ENCODE measurements around the gene IFT81.

IFT81 gene

GRCh38 chr12:110134691-110135411 lies 10.7 kb downstream of the IFT81 start:
- Histone ChIP-seq H3K9ac (ENCODE audit: low read length) (no peak overlapping the region), H4K20me1 (ENCODE audit: low read depth, low read length) (no peaks in the 10 kb centered on the region), H3K4me2 (ENCODE audit: low read depth, low read length, poor library complexity, severe bottlenecking) (no peak overlapping the region), H3K79me2 (ENCODE audit: insufficient read depth, low read length) (no peaks in the 10 kb centered on the region), H3K27me3 (ENCODE audit: low read length) (no peaks in the 10 kb centered on the region), H3K9me3 (ENCODE audit: insufficient read depth, low read length) (no peaks in the 10 kb centered on the region), H3K9me2 (replicated peaks; ENCODE audit: insufficient read depth, low read length) (no peaks in the 10 kb centered on the region), H2AFZ (ENCODE audit: low read depth, low read length, severe bottlenecking) (no peak overlapping the region), H3K27ac (ENCODE audit: low read depth, low read length) (no peak overlapping the region), H3F3A (ENCODE audit: insufficient read depth) (peaks cover 4% of the 10 kb centered on the region; the same call in 1 of the 2 replicates), H3K36me3 (ENCODE audit: low read length) (no peaks in the 10 kb centered on the region), H3K4me3 (ENCODE audit: insufficient read depth, low read length, poor library complexity, severe bottlenecking) (no peak overlapping the region)
- TF ChIP-seq EZH2phosphoT487 (conservative IDR thresholded peaks at IDR 0.05; ENCODE audit: low read length) = no peak
- no peak for TF ChIP-seq CTCF (IDR thresholded peaks at IDR 0.05; ENCODE audit: insufficient read depth, low read length, poor library complexity, severe bottlenecking)

GRCh38 chr12:110135806-110136205 lies 11.6 kb downstream of the IFT81 start:
- Histone ChIP-seq H3K27ac (ENCODE audit: low read depth, low read length) (no peak overlapping the region), H3F3A (ENCODE audit: insufficient read depth) (peaks cover 4% of the 10 kb centered on the region; the same call in 1 of the 2 replicates), H4K20me1 (ENCODE audit: low read depth, low read length) (no peaks in the 10 kb centered on the region), H3K9me2 (replicated peaks; ENCODE audit: insufficient read depth, low read length) (no peaks in the 10 kb centered on the region), H3K9ac (ENCODE audit: low read length) (no peak overlapping the region), H3K36me3 (ENCODE audit: low read length) (no peaks in the 10 kb centered on the region), H3K27me3 (ENCODE audit: low read length) (no peaks in the 10 kb centered on the region), H3K79me2 (ENCODE audit: insufficient read depth, low read length) (no peaks in the 10 kb centered on the region), H2AFZ (ENCODE audit: low read depth, low read length, severe bottlenecking) (no peak overlapping the region), H3K4me2 (ENCODE audit: low read depth, low read length, poor library complexity, severe bottlenecking) (no peak overlapping the region), H3K4me3 (ENCODE audit: insufficient read depth, low read length, poor library complexity, severe bottlenecking) (no peak overlapping the region), H3K9me3 (ENCODE audit: insufficient read depth, low read length) (no peaks in the 10 kb centered on the region)
- TF ChIP-seq EZH2phosphoT487 (conservative IDR thresholded peaks at IDR 0.05; ENCODE audit: low read length) (no peak), CTCF (IDR thresholded peaks at IDR 0.05; ENCODE audit: insufficient read depth, low read length, poor library complexity, severe bottlenecking) (no peak)

- Histone ChIP-seq H3K79me2 (ENCODE audit: insufficient read depth, low read length) (no peaks in the 10 kb centered on the region), H3K4me3 (ENCODE audit: insufficient read depth, low read length, poor library complexity, severe bottlenecking) (no peak overlapping the region), H3K4me2 (ENCODE audit: low read depth, low read length, poor library complexity, severe bottlenecking) (no peak overlapping the region), H3K36me3 (ENCODE audit: low read length) (no peaks in the 10 kb centered on the region), H2AFZ (ENCODE audit: low read depth, low read length, severe bottlenecking) (no peak overlapping the region), H4K20me1 (ENCODE audit: low read depth, low read length) (no peaks in the 10 kb centered on the region), H3K27me3 (ENCODE audit: low read length) (no peaks in the 10 kb centered on the region), H3K9me3 (ENCODE audit: insufficient read depth, low read length) (no peaks in the 10 kb centered on the region), H3K9ac (ENCODE audit: low read length) (no peak overlapping the region), H3K9me2 (replicated peaks; ENCODE audit: insufficient read depth, low read length) (no peaks in the 10 kb centered on the region), H3K27ac (ENCODE audit: low read depth, low read length) (no peak overlapping the region), H3F3A (ENCODE audit: insufficient read depth) (peaks cover 4% of the 10 kb centered on the region; the same call in 1 of the 2 replicates)
- no peak for TF ChIP-seq CTCF (IDR thresholded peaks at IDR 0.05; ENCODE audit: insufficient read depth, low read length, poor library complexity, severe bottlenecking)
- TF ChIP-seq EZH2phosphoT487 (conservative IDR thresholded peaks at IDR 0.05; ENCODE audit: low read length) = no peak
Observed at GRCh38 chr12:110137786-110138185, 13.6 kb downstream of the IFT81 start.
